MCF 10A (cell line): ENCODE results near the gene CDC42EP2. TPM values are rescaled to one million over a fixed set of nuclear protein-coding genes. Genes with fewer than 3 reads are reported as not detected.

Experiments used
- BruUV-seq: library from RNA; stranded (reverse); fragments of 400-500 nt; replicated peaks from 2 replicates; lab custom pipeline; 2021; lab: Mats Ljungman, UMichigan
- CTCF ChIA-PET: fragments of 300-600 bp; sonication (Branson Sonifier 250); formaldehyde crosslinking; extraction: SDS; loops from one replicate; lab custom pipeline; 2021; ENCODE audit warnings: antibody characterized with exemption, inconsistent platforms; lab: Yijun Ruan, JAX
- POLR2A ChIA-PET: fragments of 300-600, 350-650 bp; sonication (Branson Sonifier 250); formaldehyde crosslinking; extraction: SDS; loops from one replicate; lab custom pipeline; 2020; ENCODE audit warnings: antibody characterized with exemption, inconsistent platforms; lab: Yijun Ruan, JAX
- DNase-seq: peaks from one replicate; pipeline ENCODE4 v3.0.0-alpha.2; 2018; ENCODE audit not compliant: unreplicated experiment
- H3K27ac Mint-ChIP-seq: one replicate; pipeline ENCODE4 v1.8.0; 2022; ENCODE audit warnings: mild to moderate bottlenecking, low read depth, mixed read lengths; ENCODE audit not compliant: unreplicated experiment
- H3K27me3 Mint-ChIP-seq: one replicate; pipeline ENCODE4 v1.8.0; 2022; ENCODE audit warnings: mixed read lengths; ENCODE audit not compliant: insufficient read depth, unreplicated experiment
- H3K36me3 Mint-ChIP-seq: one replicate; pipeline ENCODE4 v1.8.0; 2022; ENCODE audit warnings: mild to moderate bottlenecking, moderate library complexity, mixed read lengths; ENCODE audit not compliant: insufficient read depth, unreplicated experiment
- H3K4me1 Mint-ChIP-seq: one replicate; pipeline ENCODE4 v1.8.0; 2022; ENCODE audit warnings: mixed read lengths; ENCODE audit not compliant: insufficient read depth, unreplicated experiment
- H3K4me3 Mint-ChIP-seq: one replicate; pipeline ENCODE4 v1.8.0; 2022; ENCODE audit warnings: mild to moderate bottlenecking, moderate library complexity, mixed read lengths; ENCODE audit not compliant: unreplicated experiment
- H3K9me3 Mint-ChIP-seq: one replicate; pipeline ENCODE4 v1.8.0; 2022; ENCODE audit warnings: mixed read lengths; ENCODE audit not compliant: unreplicated experiment
- CTCF ChIP-seq: fragments of 200-600 bp; IDR thresholded peaks from one replicate; pipeline ENCODE4 v1.8.0; 2022; ENCODE audit warnings: antibody characterized with exemption, mild to moderate bottlenecking; ENCODE audit not compliant: unreplicated experiment
- intact Hi-C: fragments of 100-400 bp; cut with micrococcal nuclease; formaldehyde crosslinking; loops from 2 replicates; pipeline ENCODE4 v1.14.1; 2022
- total RNA-seq: library from RNA; stranded (reverse); gene quantifications from 2 replicates; pipeline ENCODE4 v1.2.3, GENCODE V29; 2022

The CDC42EP2 gene
- total RNA-seq, 1 experiment from 2014 or later: 24.5 TPM

GRCh38 chr11:65279279-65279678 lies 35.4 kb upstream of the CDC42EP2 start:
- no TSS peak for BruUV-seq
- intact Hi-C loops: loop anchor here (10.0 kb wide), 1 partner anchor 236 kb away; no protein-coding TSS in a partner anchor

GRCh38 chr11:65279741-65280440 lies 34.8 kb upstream of the CDC42EP2 start:
- POLR2A ChIA-PET: interaction anchor here (1.2 to 9.7 kb wide), 3 partner anchors 18 to 199 kb away, joined by 3 to 143 read pairs (median 3); partner anchors contain the start of genes CDC42EP2 and POLA2
- H3K36me3 Mint-ChIP-seq: peaks cover 39% of the 10 kb centered on the region
- H3K4me3 Mint-ChIP-seq: no peak overlapping the region
- intact Hi-C loops: loop anchor here (10.0 kb wide), 1 partner anchor 235 kb away; no protein-coding TSS in a partner anchor
- TF ChIP-seq CTCF: no peak
- H3K27ac Mint-ChIP-seq: peak overlapping the region; percentile 77
- no peaks in the 10 kb centered on the region for H3K9me3 Mint-ChIP-seq
- BruUV-seq: no TSS peak
- peaks cover 18% of the 10 kb centered on the region for H3K4me1 Mint-ChIP-seq
- CTCF ChIA-PET: interaction anchor here (0.7 to 12.7 kb wide), 7 partner anchors 11 to 72 kb away, joined by 3 to 335 read pairs (median 4); partner anchors contain the start of genes CDC42EP2 and DPF2
- peak; percentile 90 for DNase-seq
- no peaks in the 10 kb centered on the region for H3K27me3 Mint-ChIP-seq

More at GRCh38 chr11:65279279-65279678, 35.4 kb upstream of the CDC42EP2 start:
- Mint-ChIP-seq H3K9me3 (no peaks in the 10 kb centered on the region), H3K36me3 (peaks cover 39% of the 10 kb centered on the region), H3K27ac (peak overlapping the region; percentile 77), H3K27me3 (no peaks in the 10 kb centered on the region), H3K4me3 (no peak overlapping the region), H3K4me1 (peaks cover 18% of the 10 kb centered on the region)
- DNase-seq: no peak
- CTCF ChIA-PET: interaction anchor here (0.7 to 12.7 kb wide), 4 partner anchors 13 to 58 kb away, joined by 3 to 335 read pairs (median 112); partner anchors contain the start of genes CDC42EP2 and DPF2
- no peak for TF ChIP-seq CTCF
- POLR2A ChIA-PET: interaction anchor here (0.5 to 9.7 kb wide), 5 partner anchors 17 to 199 kb away, joined by 3 to 143 read pairs (median 4); partner anchors contain the start of genes CDC42EP2, DPF2 and POLA2

GRCh38 chr11:65280646-65281045 lies 34.0 kb upstream of the CDC42EP2 start:
- CTCF ChIA-PET: interaction anchor here (1.0 to 12.7 kb wide), 5 partner anchors 10 to 72 kb away, joined by 3 to 335 read pairs (median 6); partner anchors contain the start of genes CDC42EP2 and DPF2

More at GRCh38 chr11:65280646-65281045, 34.0 kb upstream of the CDC42EP2 start:
- Mint-ChIP-seq H3K27ac (no peak overlapping the region), H3K9me3 (no peaks in the 10 kb centered on the region), H3K27me3 (no peaks in the 10 kb centered on the region), H3K36me3 (peaks cover 39% of the 10 kb centered on the region), H3K4me3 (no peak overlapping the region), H3K4me1 (peaks cover 17% of the 10 kb centered on the region)
- intact Hi-C loops: no loop called here
- BruUV-seq: no TSS peak
- no peak for TF ChIP-seq CTCF
- POLR2A ChIA-PET: interaction anchor here (1.1 to 9.7 kb wide), 3 partner anchors 19 to 35 kb away, joined by 3 to 143 read pairs (median 4); partner anchors contain the start of genes CDC42EP2 and POLA2
- no peak for DNase-seq
